ENCODE data around the gene PEPD.

The PEPD gene

GRCh38 chr19:33510462-33511194, 11.0 kb downstream of the PEPD start:
- no peak for DNase-seq

DNA sequence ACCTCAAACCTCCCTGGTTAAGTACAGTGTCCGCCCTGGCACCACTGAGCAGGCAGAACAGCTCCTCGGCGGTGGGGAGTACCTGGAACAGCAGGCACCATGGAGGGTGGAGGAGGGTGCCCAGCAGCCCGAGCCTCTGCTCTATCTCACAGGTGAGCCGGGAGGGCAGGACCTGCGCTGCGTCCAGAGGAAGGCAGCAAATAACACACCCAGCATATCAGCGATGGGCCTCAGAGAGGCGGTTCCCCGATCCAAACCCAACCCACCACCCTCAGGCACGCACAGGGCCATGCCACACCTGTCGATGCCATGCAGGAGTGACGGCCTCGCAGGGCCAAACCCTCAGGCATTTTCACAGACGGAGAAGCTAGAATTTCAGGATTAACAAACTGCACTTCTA, 11.8 kb downstream of the PEPD start:
- no peak for DNase-seq

- DNase-seq = no peak
These were observed 12.5 kb downstream of the PEPD start for GRCh38 chr19:33508941-33509614.

DNA sequence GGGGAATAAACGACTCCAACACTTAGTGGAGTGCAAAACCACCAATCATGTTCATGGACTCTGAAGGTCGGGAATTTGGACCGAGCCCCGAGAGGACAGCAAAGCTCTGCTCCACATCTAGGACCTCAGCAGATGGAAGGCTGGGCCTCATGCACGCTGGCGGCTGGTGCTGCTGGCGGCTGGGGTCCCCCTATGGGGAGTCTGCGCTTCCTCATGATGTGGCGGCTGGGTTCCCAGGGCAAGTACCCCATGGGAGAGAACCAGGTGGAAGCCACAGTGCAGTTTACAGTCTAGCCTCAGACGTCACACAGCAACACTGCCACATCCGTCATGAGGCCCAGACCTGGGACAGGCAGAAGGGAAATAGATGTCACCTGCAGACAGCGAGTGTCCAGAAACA, 13.2 kb downstream of the PEPD start:
- no peak for DNase-seq

GRCh38 chr19:33508009-33508408, 13.6 kb downstream of the PEPD start:
- no peak for DNase-seq

DNA sequence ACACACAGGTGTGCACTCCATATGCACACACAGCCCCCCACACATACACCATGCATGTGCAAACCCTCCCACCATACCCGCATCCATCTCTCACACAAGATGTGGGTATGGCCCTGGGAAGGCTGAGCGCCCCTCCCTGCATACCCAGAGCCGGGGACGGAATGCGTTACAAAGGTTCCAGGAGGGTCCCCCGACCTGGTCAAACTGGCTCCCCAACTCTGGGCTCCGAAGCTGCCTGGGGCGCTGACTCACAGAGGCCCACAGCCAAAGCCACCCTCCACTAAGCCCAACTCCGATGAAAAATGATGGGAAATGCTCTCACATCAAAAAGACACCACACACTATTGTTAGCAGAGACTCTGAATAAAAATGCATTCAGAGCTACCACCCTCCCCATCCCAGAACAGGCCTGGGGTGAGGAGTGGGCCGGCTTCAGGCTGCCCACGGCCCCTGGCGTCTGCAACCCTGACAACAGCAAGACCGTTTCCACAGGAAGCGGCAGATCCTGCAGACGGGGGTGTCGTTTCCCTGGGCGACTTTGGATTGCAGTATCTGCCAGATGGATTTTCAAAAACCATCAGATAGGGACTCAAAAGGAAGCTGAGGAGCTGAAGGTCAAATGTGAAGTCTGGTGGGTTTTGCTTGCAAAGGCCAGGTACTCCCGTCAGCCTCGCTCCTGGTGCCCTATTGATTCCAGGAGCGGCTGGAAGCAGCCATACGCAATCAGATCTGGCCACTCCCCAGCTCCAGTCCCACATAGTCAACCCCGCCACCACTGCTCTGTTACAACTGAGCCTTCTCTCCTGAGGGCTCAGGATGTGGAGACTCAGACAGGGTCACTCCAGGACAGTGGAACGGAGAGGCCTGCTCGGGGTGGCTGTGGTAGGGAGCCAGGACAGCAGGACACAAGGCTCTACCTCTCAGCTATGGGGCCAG, 14.3 kb downstream of the PEPD start:
- DNase-seq = no peak

DNA sequence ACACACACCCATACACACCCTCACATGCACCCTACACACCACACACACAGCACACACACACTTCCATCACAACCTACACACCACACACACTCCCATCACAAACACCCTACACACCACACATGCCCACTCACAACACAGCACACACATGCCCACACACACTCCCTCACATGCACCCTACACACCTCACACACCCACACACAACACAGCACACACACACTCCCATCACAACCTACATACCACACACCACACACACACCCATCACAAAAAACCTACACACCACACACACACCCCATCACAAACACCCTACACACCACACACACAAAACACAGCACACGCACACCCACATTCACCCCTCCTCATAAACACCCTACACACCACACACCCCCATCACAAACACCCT, 15.1 kb downstream of the PEPD start:
- DNase-seq = no peak

DNA sequence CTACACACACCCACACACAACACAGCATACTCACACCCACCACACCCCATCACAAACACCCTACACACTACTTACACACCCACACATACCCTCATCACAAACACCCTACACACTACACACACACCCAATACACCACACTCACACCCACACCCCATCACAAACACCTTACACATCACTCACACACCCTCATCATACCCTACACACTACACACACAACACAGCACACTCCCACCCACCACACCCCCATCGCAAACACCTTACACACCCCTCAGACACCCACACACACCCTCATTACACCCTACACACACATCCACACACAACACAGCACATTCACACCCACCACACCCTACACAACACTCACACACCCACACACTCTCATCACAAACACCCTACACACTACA, 15.8 kb downstream of the PEPD start:
- no peak for DNase-seq

- DNase-seq = no peak
These were observed 16.4 kb downstream of the PEPD start for GRCh38 chr19:33505148-33505547.

DNA sequence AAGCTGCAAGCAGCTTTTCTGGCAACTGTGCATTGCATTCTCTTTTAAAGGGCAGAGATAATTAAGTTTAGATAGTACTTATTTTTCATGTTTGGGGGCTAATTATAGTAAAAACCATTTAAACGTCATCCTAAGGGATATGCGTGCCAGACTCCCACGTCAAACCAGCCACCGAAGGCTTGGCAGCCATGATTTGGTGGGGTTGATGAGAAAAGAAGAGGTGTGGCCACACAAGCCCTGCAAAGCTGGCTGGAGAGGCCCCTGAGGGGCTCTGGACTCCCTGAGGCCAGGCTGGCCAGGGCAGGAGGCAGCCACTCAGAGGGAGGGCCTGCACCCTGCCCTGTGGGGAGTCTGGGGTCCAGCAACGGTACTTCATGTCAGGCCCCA, 17.5 kb downstream of the PEPD start:
- no peak for DNase-seq

DNA sequence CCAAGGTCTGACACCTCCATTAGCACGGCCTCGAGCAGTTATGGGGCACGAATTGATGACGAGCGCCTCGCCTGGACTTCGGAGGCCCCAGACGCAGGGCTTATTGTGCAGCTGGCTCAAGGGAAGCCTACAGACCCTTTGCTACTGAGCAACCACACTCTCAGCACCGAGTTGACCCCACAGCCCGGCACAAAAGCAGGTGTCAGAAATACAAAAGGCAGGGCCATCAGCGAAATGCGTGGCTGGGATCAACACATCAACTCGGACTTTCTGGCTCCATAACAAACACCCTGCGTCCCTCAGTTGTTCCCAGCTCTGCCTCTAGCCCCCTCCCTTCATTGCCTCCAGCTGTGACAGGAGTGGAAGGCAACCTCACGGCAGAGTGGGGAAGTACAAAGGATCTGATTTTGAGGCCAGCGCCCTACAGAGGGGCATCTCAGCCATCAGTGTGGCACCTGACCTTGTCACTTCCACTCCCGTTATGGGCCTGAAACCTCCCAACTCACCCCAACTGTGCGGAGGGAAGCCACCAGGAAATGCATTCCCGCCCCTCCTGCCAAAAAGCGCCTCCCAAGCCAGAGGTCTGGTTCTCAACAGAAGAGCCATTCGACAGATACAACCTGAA, 18.0 kb downstream of the PEPD start:
- no peak for DNase-seq

GRCh38 chr19:33503030-33503429, 18.6 kb downstream of the PEPD start:
- no peak for DNase-seq

DNA sequence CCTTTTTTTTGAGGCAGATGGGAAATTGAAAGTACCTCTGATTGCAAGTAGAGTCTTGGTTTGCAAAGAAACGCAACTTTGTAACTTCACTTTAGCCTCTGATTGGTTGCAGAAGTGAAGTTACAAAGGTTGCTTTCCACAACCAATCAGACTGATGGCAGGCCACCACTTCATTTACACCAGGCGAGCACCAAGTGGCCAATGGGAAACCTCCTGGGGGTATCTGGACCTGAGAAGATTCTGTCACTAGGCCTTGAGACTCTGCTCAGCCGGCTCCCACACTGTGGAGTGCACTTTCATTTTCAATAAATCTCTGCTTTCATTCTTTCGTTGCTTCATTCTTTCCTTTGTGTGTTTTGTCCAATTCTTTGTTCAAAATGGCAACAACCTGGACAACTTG, 19.1 kb downstream of the PEPD start:
- no peak for DNase-seq

GRCh38 chr19:33501693-33502356, 19.8 kb downstream of the PEPD start:
- DNase-seq = no peak

DNA sequence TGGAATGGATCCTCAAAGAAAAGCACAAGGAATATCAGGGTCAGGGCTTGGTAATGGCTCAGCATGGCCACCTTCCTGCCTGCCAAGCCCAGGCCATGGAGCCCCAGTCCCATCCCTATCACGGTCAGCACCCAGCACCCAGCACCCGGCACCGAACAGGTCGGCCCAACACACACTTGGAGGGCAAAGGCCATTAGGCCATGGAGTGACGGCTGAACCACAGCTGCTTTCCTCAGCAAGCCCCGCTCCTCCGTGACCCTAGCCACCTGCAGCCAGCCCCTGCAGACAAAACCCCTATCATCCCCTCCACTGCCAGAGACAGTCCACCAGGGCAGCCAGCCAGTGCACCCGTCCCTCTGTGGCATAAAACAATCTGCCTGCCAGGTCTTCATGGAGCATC, 20.6 kb downstream of the PEPD start:
- DNase-seq = no peak

- DNase-seq = no peak
These were observed 21.0 kb downstream of the PEPD start for GRCh38 chr19:33500586-33500985.

GRCh38 chr19:33499671-33500506, 21.7 kb downstream of the PEPD start:
- no peak for DNase-seq

GRCh38 chr19:33499248-33499647, 22.3 kb downstream of the PEPD start:
- DNase-seq = no peak

DNA sequence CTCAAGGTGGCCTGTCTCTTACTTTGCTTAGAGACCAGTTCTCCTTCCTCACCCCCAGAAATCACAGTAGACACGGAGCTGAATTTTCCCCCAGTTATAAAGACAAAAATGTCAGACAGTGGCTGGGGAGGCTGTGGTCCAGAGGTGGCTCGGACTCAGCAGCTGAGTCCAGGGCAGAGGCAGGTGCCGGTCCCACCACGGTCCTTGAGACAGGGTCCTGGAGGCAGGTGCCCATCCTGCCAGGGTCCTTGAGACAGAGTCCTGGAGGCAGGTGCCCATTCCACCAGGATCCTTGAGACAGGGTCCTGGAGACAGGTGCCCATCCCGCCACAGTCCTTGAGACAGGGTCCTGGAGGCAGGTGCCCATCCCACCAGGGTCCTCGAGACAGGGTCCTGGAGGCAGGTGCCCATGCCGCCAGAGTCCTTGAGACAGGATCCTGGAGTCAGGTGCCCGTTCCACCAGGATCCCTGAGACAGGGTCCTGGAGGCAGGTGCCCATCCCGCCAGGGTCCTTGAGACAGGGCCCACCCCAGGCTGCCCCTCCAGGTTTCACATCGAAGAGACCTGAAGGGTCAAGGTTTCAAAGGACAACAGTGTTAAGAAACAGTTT, 23.1 kb downstream of the PEPD start:
- DNase-seq = no peak

- DNase-seq = no peak
These were observed 23.8 kb downstream of the PEPD start for GRCh38 chr19:33497778-33498175.

- DNase-seq = no peak
These were observed 24.3 kb downstream of the PEPD start for GRCh38 chr19:33497131-33497777.

Data from CD4-positive, alpha-beta T cell treated with Interleukin-17A for 1 hour (primary cell).